Keratinocyte (primary cell): ENCODE measurements around the gene ENTPD5. TPM values are rescaled to one million over a fixed set of nuclear protein-coding genes. Genes with fewer than 3 reads are reported as not detected.

Source experiments
- DNase-seq: peaks from one replicate; pipeline ENCODE4 v3.0.0-alpha.2; 2011; ENCODE audit warnings: low read depth, missing footprints, low spot score
- FAIRE-seq: peaks from 2 replicates; lab custom pipeline; 2011; peaks lifted over from hg19 to GRCh38; lab: Jason Lieb, UNC
- H2AFZ ChIP-seq: 2 replicates; pipeline ENCODE4 v1.6.0; 2012; ENCODE audit warnings: low read length, control low read depth, inconsistent platforms; ENCODE audit not compliant: control insufficient read depth
- H3K27ac ChIP-seq: 2 replicates; pipeline ENCODE4 v1.5.1; 2011; ENCODE audit warnings: low read length; ENCODE audit not compliant: control insufficient read depth, insufficient read depth
- H3K27me3 ChIP-seq: 3 replicates; pipeline ENCODE4 v1.6.0; 2011; ENCODE audit warnings: low read length; ENCODE audit not compliant: control insufficient read depth, insufficient read depth; ENCODE audit errors: extremely low read depth
- H3K36me3 ChIP-seq, 2 experiments: 2 replicates in 1 of 2; 3 replicates in 1 of 2; pipeline ENCODE4 v1.5.1; 2011; ENCODE audit warnings: low read length in 2 of 2, mild to moderate bottlenecking in 1 of 2; ENCODE audit not compliant: control insufficient read depth in 2 of 2, insufficient read depth in 2 of 2; ENCODE audit errors: extremely low read depth in 1 of 2
- H3K4me1 ChIP-seq: 3 replicates; pipeline ENCODE4 v1.5.1; 2011; ENCODE audit warnings: low read length; ENCODE audit not compliant: control insufficient read depth, insufficient read depth; ENCODE audit errors: extremely low read depth
- H3K4me2 ChIP-seq: 3 replicates; pipeline ENCODE4 v1.6.0; 2011; ENCODE audit warnings: low read depth, low read length; ENCODE audit not compliant: control insufficient read depth, insufficient read depth; ENCODE audit errors: extremely low read depth
- H3K4me3 ChIP-seq, 3 experiments: fragments of 200-600 bp in 1 of 3; sonication (generic) in 1 of 3; 2 replicates in 2 of 3; 3 replicates in 1 of 3; pipeline ENCODE4 v1.5.1; 2011 to 2016; ENCODE audit warnings: low read length in 3 of 3, mild to moderate bottlenecking in 3 of 3, control low read depth in 2 of 3, inconsistent platforms in 1 of 3, low read depth in 1 of 3, mixed read lengths in 1 of 3, mixed run types in 1 of 3, moderate library complexity in 1 of 3; ENCODE audit not compliant: control insufficient read depth in 2 of 3, insufficient read depth in 2 of 3; ENCODE audit errors: extremely low read depth in 1 of 3
- H3K79me2 ChIP-seq: 2 replicates; pipeline ENCODE4 v1.6.0; 2012; ENCODE audit warnings: low read length; ENCODE audit not compliant: control insufficient read depth, insufficient read depth
- H3K9ac ChIP-seq: 3 replicates; pipeline ENCODE4 v1.6.0; 2011; ENCODE audit warnings: low read length; ENCODE audit not compliant: control insufficient read depth, insufficient read depth; ENCODE audit errors: extremely low read depth
- H3K9me1 ChIP-seq: 3 replicates; pipeline ENCODE4 v1.6.0; 2011; ENCODE audit warnings: low read length; ENCODE audit not compliant: control insufficient read depth, insufficient read depth; ENCODE audit errors: extremely low read depth
- H3K9me3 ChIP-seq: 2 replicates; pipeline ENCODE4 v1.5.1; 2012; ENCODE audit warnings: low read depth, low read length; ENCODE audit not compliant: control insufficient read depth
- H4K20me1 ChIP-seq: 3 replicates; pipeline ENCODE4 v1.6.0; 2011; ENCODE audit warnings: low read length; ENCODE audit not compliant: control insufficient read depth, insufficient read depth; ENCODE audit errors: extremely low read depth
- CTCF ChIP-seq, 3 experiments: IDR thresholded peaks in 1 of 3; conservative IDR thresholded peaks in 1 of 3; optimal IDR thresholded peaks in 1 of 3; 2 replicates in 2 of 3; 3 replicates in 1 of 3; pipeline versions ENCODE3 to v1.5.1; 2011; ENCODE audit warnings: low read length in 3 of 3, mild to moderate bottlenecking in 3 of 3, moderate library complexity in 2 of 3, control low read depth in 1 of 3, inconsistent platforms in 1 of 3; ENCODE audit not compliant: insufficient read depth in 2 of 3; ENCODE audit errors: extremely low read depth in 1 of 3
- EZH2 ChIP-seq: IDR thresholded peaks from one replicate; pipeline ENCODE4 v1.6.1; 2012; ENCODE audit warnings: inconsistent platforms, mild to moderate bottlenecking, low read length, moderate library complexity
- dilution Hi-C: fragments of 300-500 bp; cut with MboI; formaldehyde crosslinking; loops from one replicate; pipeline ENCODE4 v1.7.0; 2020; ENCODE audit warnings: low sequenced_read_pairs; ENCODE audit not compliant: extremely low pct_ligation_motif_present
- polyA plus RNA-seq, 5 experiments: library from polyadenylated mRNA; depleted of rRNA in 3 of 5; stranded (reverse) in 3 of 5; stranded (forward) in 1 of 5; unstranded in 1 of 5; fragments of >200 nt; gene quantifications; 1 replicate in 1 of 5; 2 replicates in 3 of 5; 3 replicates in 1 of 5; pipeline versions ENCODE4 v1.2.1 to v1.2.3, GENCODE V29; 2011 to 2012; ENCODE audit warnings: missing spikeins in 2 of 5, low read depth in 1 of 5, low replicate concordance in 1 of 5

Gene ENTPD5
- polyA plus RNA-seq, 1 donor (not counting 4 experiments of a cell fraction or from before 2014, with no cell fraction given), result 10.5 TPM

- Histone ChIP-seq H3K9me1 (no peaks in the 10 kb centered on the region), H4K20me1 (no peaks in the 10 kb centered on the region), H3K36me3 (peaks cover 4 to 8% of the 10 kb centered on the region in 2 experiments), H3K27ac (no peak overlapping the region), H3K9me3 (no peaks in the 10 kb centered on the region), H3K9ac (no peak overlapping the region), H3K27me3 (no peaks in the 10 kb centered on the region), H3K4me3 (no peak overlapping the region), H3K4me1 (peaks cover 3% of the 10 kb centered on the region), H3K4me2 (no peak overlapping the region), H2AFZ (no peak overlapping the region), H3K79me2 (peaks cover 9% of the 10 kb centered on the region)
- DNase-seq (no peak), FAIRE-seq (no peak)
- dilution Hi-C loops, result no loop called here
- TF ChIP-seq EZH2, result no peak
- no peak for TF ChIP-seq CTCF (optimal IDR thresholded peaks at IDR 0.05 in 1 of 3, IDR thresholded peaks at IDR 0.05 in 1 of 3, conservative IDR thresholded peaks at IDR 0.05 in 1 of 3; ENCODE audit: extremely low read depth in 1 of 3, insufficient read depth in 2 of 3, low read length in 3 of 3)
Measured at GRCh38 chr14:73953731-73954130, 65.4 kb downstream of the ENTPD5 start.

GRCh38 chr14:73949752-73950734 lies 69.0 kb downstream of the ENTPD5 start, which contains the start of the genes COQ6 and FAM161B:
TSS of gene COQ6 (plus strand) at chr14:73950302. CDS start at chr14:73950333, 31 bp downstream.
TSS of gene FAM161B (minus strand) at chr14:73950094. CDS start at chr14:73950026, 68 bp downstream.
- Histone ChIP-seq H3K79me2 (peaks cover 9% of the 10 kb centered on the region), H4K20me1 (no peaks in the 10 kb centered on the region), H3K9me1 (no peaks in the 10 kb centered on the region), H3K4me3 (peak within 1 kb of the TSS; percentile 75 to 96 (median 95)), H3K27ac (peak within 1 kb of the TSS; percentile 85), H2AFZ (peak within 1 kb of the TSS; percentile 99), H3K4me1 (peaks cover 3% of the 10 kb centered on the region), H3K9me3 (no peaks in the 10 kb centered on the region), H3K27me3 (no peaks in the 10 kb centered on the region), H3K4me2 (peak within 1 kb of the TSS; percentile 93), H3K36me3 (peaks cover 0 to 4% of the 10 kb centered on the region in 2 experiments), H3K9ac (peak within 1 kb of the TSS; percentile 92)
- DNase-seq, result peak; percentile 26
- peak; percentile 62 for FAIRE-seq
- no peak for TF ChIP-seq EZH2
- TF ChIP-seq CTCF (optimal IDR thresholded peaks at IDR 0.05 in 1 of 3, IDR thresholded peaks at IDR 0.05 in 1 of 3, conservative IDR thresholded peaks at IDR 0.05 in 1 of 3; ENCODE audit: extremely low read depth in 1 of 3, insufficient read depth in 2 of 3, low read length in 3 of 3), result peak in 2 of 3 experiments; percentile 16 to 38
- dilution Hi-C loops, result no loop called here
